ENCODE measurements around the gene CENPB. TPM values are rescaled to one million over a fixed set of nuclear protein-coding genes. Genes with fewer than 3 reads are reported as not detected.
A peak's percentile ranks its signal among the peaks of the same experiment; 100 is the strongest.

The CENPB gene
- total and polyA plus RNA-seq, 4 donors, result 35.9 to 113 (median 79.4) TPM

GRCh38 chr20:3814928-3815495 is 28.5 kb upstream of the CENPB start:
- H3K36me3 ChIP-seq (ENCODE audit: control insufficient read depth in 4 of 4, insufficient read depth in 4 of 4, low read length in 4 of 4), result no peaks in the 10 kb centered on the region
- no peak for TF ChIP-seq CTCF (IDR thresholded peaks at IDR 0.05; ENCODE audit: control extremely low read depth, extremely low read depth)
- H3K4me3 ChIP-seq, result no peak overlapping the region
- no peaks in the 10 kb centered on the region for H3K27me3 ChIP-seq (ENCODE audit: control insufficient read depth in 3 of 3, insufficient read depth in 3 of 3, low read length in 2 of 3)
- WGBS, 2 donors, result 86 to 88% methylated on average over 7 of the region's 7 CpGs
- H3K9ac ChIP-seq (ENCODE audit: insufficient read depth in 1 of 2, low read length in 2 of 2), result no peak overlapping the region
- DNase-seq, result no peak
- H3K9me3 ChIP-seq (ENCODE audit: control insufficient read depth in 4 of 4, insufficient read depth in 3 of 4, low read length in 3 of 4), result no peaks in the 10 kb centered on the region
- no peak for ATAC-seq (ENCODE audit: insufficient read depth, low FRiP score)
- H3K27ac ChIP-seq (ENCODE audit: low read depth in 1 of 2, low read length in 1 of 2), result no peak overlapping the region
- peaks cover 5 to 47% (median 22%) of the 10 kb centered on the region in 5 donors for H3K4me1 ChIP-seq (ENCODE audit: control insufficient read depth in 5 of 5, insufficient read depth in 5 of 5, low read length in 5 of 5)

- Histone ChIP-seq H3K4me3 (no peak overlapping the region), H3K9me3 (ENCODE audit: control insufficient read depth in 4 of 4, insufficient read depth in 3 of 4, low read length in 3 of 4) (no peaks in the 10 kb centered on the region), H3K27me3 (ENCODE audit: control insufficient read depth in 3 of 3, insufficient read depth in 3 of 3, low read length in 2 of 3) (no peaks in the 10 kb centered on the region), H3K9ac (ENCODE audit: insufficient read depth in 1 of 2, low read length in 2 of 2) (no peak overlapping the region), H3K27ac (ENCODE audit: low read depth in 1 of 2, low read length in 1 of 2) (no peak overlapping the region), H3K4me1 (ENCODE audit: control insufficient read depth in 5 of 5, insufficient read depth in 5 of 5, low read length in 5 of 5) (peaks cover 5 to 44% (median 22%) of the 10 kb centered on the region in 5 donors), H3K36me3 (ENCODE audit: control insufficient read depth in 4 of 4, insufficient read depth in 4 of 4, low read length in 4 of 4) (no peaks in the 10 kb centered on the region)
- DNase-seq (no peak), ATAC-seq (ENCODE audit: insufficient read depth, low FRiP score) (no peak)
- no peak for TF ChIP-seq CTCF (IDR thresholded peaks at IDR 0.05; ENCODE audit: control extremely low read depth, extremely low read depth)
- 89 to 93% methylated on average over 9 to 12 of the region's 12 CpGs for WGBS, 2 donors
Measured at GRCh38 chr20:3813848-3814581, 27.5 kb upstream of the CENPB start.

GRCh38 chr20:3812975-3813847 is 26.7 kb upstream of the CENPB start:
- no peak for DNase-seq
- no peak for TF ChIP-seq CTCF (IDR thresholded peaks at IDR 0.05; ENCODE audit: control extremely low read depth, extremely low read depth)
- Histone ChIP-seq H3K4me1 (ENCODE audit: control insufficient read depth in 5 of 5, insufficient read depth in 5 of 5, low read length in 5 of 5) (peaks cover 5 to 45% (median 15%) of the 10 kb centered on the region in 5 donors), H3K27me3 (ENCODE audit: control insufficient read depth in 3 of 3, insufficient read depth in 3 of 3, low read length in 2 of 3) (no peaks in the 10 kb centered on the region), H3K27ac (ENCODE audit: low read depth in 1 of 2, low read length in 1 of 2) (peak overlapping the region in 1 of 2 donors; percentile 61), H3K36me3 (ENCODE audit: control insufficient read depth in 4 of 4, insufficient read depth in 4 of 4, low read length in 4 of 4) (no peaks in the 10 kb centered on the region), H3K4me3 (no peak overlapping the region), H3K9ac (ENCODE audit: insufficient read depth in 1 of 2, low read length in 2 of 2) (no peak overlapping the region), H3K9me3 (ENCODE audit: control insufficient read depth in 4 of 4, insufficient read depth in 3 of 4, low read length in 3 of 4) (no peaks in the 10 kb centered on the region)
- WGBS, 2 donors, result 73 to 87% methylated on average over 8 of the region's 8 CpGs
- no peak for ATAC-seq (ENCODE audit: insufficient read depth, low FRiP score)

Data from lung (tissue), 12 donors.